Measurements from ENCODE around the gene PRR5.

DNA sequence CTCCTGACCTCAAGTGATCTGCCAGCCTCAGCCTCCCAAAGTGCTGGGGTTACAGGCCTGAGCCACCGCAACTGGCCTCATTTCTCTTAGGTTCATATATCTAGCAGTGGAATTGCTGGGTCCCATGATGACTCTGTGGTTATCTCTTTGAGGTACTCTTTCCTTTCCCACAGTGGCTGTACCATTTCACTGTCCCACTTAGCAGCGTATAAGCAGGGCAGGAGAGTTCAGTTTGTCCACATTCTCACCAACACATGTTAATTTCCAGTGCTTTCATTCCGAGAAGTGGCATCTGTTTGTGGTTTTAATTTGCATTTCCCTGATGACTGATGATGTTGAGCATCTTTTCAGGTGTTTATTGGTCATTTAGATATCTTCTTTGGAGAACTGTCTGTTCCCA lies 16.4 kb downstream of the PRR5 start:
- TF ChIP-seq POLR2AphosphoS5 (IDR thresholded peaks at IDR 0.05; ENCODE audit: low read depth, low read length) (no peak), ESRRA (CRISPR knock-in tag; IDR thresholded peaks at IDR 0.05; ENCODE audit: low read depth) (no peak), FOXK2 (IDR thresholded peaks at IDR 0.05) (no peak)
- TF ChIP-seq, protein P1, sequence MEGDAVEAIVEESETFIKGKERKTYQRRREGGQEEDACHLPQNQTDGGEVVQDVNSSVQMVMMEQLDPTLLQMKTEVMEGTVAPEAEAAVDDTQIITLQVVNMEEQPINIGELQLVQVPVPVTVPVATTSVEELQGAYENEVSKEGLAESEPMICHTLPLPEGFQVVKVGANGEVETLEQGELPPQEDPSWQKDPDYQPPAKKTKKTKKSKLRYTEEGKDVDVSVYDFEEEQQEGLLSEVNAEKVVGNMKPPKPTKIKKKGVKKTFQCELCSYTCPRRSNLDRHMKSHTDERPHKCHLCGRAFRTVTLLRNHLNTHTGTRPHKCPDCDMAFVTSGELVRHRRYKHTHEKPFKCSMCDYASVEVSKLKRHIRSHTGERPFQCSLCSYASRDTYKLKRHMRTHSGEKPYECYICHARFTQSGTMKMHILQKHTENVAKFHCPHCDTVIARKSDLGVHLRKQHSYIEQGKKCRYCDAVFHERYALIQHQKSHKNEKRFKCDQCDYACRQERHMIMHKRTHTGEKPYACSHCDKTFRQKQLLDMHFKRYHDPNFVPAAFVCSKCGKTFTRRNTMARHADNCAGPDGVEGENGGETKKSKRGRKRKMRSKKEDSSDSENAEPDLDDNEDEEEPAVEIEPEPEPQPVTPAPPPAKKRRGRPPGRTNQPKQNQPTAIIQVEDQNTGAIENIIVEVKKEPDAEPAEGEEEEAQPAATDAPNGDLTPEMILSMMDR (CRISPR knock-in tag; IDR thresholded peaks at IDR 0.05) = no peak
